Measurements from ENCODE around the gene NRG3. TPM values are rescaled to one million over a fixed set of nuclear protein-coding genes. Genes with fewer than 3 reads are reported as not detected.

Gene NRG3
- total RNA-seq, 1 experiment from 2014 or later, result not detected

GRCh38 chr10:82535457-82535856 is 660.5 kb downstream of the NRG3 start:
- Histone ChIP-seq H3K4me1 (ENCODE audit: control insufficient read depth in 1 of 2, insufficient read depth in 2 of 2, low read length in 2 of 2) (no peaks in the 10 kb centered on the region), H3K9me2 (ENCODE audit: insufficient read depth) (no peaks in the 10 kb centered on the region), H3K4me3 (replicated peaks in 1 of 2; ENCODE audit: low read depth in 1 of 2, low read length in 2 of 2) (no peak overlapping the region), H4K20me1 (ENCODE audit: insufficient read depth) (no peaks in the 10 kb centered on the region), H3K79me2 (ENCODE audit: insufficient read depth, low read length) (no peaks in the 10 kb centered on the region), H2AFZ (ENCODE audit: low read depth, low read length, poor library complexity, severe bottlenecking) (no peak overlapping the region), H3K27me3 (ENCODE audit: insufficient read depth, low read length) (no peaks in the 10 kb centered on the region), H3K27ac (ENCODE audit: low read depth, low read length) (no peak overlapping the region), H3K9me3 (ENCODE audit: control insufficient read depth in 1 of 2, insufficient read depth in 1 of 2, low read depth in 1 of 2, low read length in 2 of 2) (peaks cover 4 to 11% of the 10 kb centered on the region in 2 experiments; a peak in 3 of 4 replicates), H3K4me2 (ENCODE audit: low read length) (no peak overlapping the region), H3K36me3 (ENCODE audit: control insufficient read depth in 1 of 2, insufficient read depth in 2 of 2, low read length in 2 of 2) (no peaks in the 10 kb centered on the region), H3K9ac (ENCODE audit: low read length) (no peak overlapping the region)
- ATAC-seq, result no peak
- DNase-seq (ENCODE audit: low read depth, low spot score), result no peak
- ChIA-PET POLR2A (no interaction called here), RAD21 (ENCODE audit: low non-redundant PET in 1 of 2, low total read pairs in 2 of 2, uncharacterized antibody in 2 of 2, unreplicated experiment in 2 of 2) (no interaction called here), CTCF (no interaction called here)
- no peak for TF ChIP-seq ATF3 (IDR thresholded peaks at IDR 0.05)
- TF ChIP-seq TCF7L2 (IDR thresholded peaks at IDR 0.05; ENCODE audit: borderline replicate concordance, extremely low read depth, insufficient read depth, insufficient read length), result no peak
- TF ChIP-seq EZH2 (IDR thresholded peaks at IDR 0.05), result no peak
- no peak for TF ChIP-seq SRF (IDR thresholded peaks at IDR 0.05; ENCODE audit: low read depth)
- TF ChIP-seq CBX3 (IDR thresholded peaks at IDR 0.05; ENCODE audit: low read depth), result no peak
- TF ChIP-seq EGR1 (IDR thresholded peaks at IDR 0.05; ENCODE audit: low read depth), result no peak
- no peak for TF ChIP-seq RAD21 (IDR thresholded peaks at IDR 0.05; ENCODE audit: low read depth)
- TF ChIP-seq YY1 (IDR thresholded peaks at IDR 0.05; ENCODE audit: extremely low read depth, insufficient replicate concordance, low read depth, low read length), result no peak
- no peak for TF ChIP-seq SP1 (IDR thresholded peaks at IDR 0.05; ENCODE audit: low read depth)
- no peak for TF ChIP-seq ZBTB33 (IDR thresholded peaks at IDR 0.05; ENCODE audit: extremely low read depth, insufficient replicate concordance, low read length)
- no peak for TF ChIP-seq POLR2AphosphoS5 (IDR thresholded peaks at IDR 0.05; ENCODE audit: low read depth, low read length)
- intact Hi-C loops (cut with micrococcal nuclease), result no loop called here
- BruUV-seq (replicated peaks), result no TSS peak
